NCI-H345 (cell line): ENCODE results near the gene TAOK2.

Experiments used
- DNase-seq: peaks from one replicate; lab custom pipeline; 2025; lab: John Stamatoyannopoulos, UW

The TAOK2 gene

DNA sequence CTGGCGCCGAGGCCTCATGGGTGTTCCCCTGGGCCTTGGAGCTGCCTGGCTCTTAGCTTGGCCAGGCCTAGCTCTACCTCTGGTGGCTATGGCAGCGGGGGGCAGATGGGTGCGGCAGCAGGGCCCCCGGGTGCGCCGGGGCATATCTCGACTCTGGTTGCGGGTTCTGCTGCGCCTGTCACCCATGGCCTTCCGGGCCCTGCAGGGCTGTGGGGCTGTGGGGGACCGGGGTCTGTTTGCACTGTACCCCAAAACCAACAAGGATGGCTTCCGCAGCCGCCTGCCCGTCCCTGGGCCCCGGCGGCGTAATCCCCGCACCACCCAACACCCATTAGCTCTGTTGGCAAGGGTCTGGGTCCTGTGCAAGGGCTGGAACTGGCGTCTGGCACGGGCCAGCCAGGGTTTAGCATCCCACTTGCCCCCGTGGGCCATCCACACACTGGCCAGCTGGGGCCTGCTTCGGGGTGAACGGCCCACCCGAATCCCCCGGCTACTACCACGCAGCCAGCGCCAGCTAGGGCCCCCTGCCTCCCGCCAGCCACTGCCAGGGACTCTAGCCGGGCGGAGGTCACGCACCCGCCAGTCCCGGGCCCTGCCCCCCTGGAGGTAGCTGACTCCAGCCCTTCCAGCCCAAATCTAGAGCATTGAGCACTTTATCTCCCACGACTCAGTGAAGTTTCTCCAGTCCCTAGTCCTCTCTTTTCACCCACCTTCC lies 13.9 kb downstream of the TAOK2 start:
- DNase-seq: no peak

DNA sequence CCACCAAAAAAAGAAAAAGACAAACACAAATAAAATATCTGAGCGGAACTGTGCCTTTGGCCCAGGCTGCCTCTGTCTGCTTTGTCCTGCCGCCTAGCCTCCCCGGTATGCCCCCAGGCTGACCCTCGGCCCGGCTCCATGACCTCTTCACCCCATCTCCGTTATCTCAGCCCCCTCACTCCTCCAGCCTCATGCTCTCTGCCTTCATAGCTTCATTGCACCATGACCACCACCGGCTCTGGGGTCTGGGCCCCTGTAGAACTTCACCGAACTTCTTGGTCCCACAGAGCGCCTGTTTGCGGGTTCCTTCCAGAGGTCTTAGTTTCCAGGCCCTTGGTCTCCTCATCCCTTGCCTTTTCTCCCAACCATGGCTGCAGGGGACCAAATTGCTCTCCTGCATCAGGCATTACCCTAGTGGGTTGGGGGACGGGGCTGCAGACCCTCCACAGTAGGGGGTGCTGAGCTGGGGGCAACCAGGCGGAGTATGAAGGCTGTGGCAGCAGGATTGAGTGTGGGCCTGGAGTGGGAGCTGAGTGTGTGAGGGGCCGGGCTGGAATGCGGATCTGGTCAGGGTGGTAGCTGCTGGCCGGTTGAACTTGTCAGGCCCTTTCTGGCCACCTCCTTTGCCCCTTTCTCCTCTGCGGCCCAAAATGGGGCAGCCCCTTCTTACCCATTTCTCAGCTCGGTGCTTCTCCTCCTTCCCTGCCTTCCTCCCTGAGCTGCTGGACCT lies 14.8 kb downstream of the TAOK2 start:
- no peak for DNase-seq

DNA sequence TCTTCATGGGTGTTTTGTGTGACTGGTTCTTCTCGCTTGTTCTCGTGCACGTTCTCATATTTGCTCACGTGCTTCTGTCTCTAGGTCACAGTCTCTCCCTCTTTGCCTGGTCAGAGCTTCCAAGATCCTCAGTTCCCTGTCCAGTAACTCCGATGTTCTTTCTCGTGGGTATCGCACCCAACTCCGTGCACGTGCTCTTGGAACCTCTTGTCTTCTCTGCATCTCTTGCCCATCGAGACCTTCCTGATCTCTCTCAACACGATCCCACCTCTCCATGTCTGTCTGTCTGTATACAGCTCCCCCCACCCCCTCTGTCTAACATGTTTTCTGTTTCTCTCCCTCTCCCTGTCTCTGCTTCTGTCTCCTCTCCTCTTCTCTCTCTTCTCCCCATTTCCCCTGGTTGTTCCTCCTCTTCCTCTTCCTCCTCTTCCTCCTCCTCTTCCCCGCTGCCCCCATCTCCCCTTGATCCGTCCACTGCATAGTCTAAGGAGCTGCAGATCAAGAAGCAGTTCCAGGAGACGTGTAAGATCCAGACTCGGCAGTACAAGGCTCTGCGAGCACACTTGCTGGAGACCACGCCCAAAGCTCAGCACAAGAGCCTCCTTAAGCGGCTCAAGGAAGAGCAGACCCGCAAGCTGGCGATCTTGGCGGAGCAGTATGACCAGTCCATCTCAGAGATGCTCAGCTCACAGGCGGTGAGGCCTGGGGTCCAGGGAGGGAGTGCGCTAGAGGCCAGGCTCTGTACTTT lies 15.6 kb downstream of the TAOK2 start:
- DNase-seq: no peak

DNA sequence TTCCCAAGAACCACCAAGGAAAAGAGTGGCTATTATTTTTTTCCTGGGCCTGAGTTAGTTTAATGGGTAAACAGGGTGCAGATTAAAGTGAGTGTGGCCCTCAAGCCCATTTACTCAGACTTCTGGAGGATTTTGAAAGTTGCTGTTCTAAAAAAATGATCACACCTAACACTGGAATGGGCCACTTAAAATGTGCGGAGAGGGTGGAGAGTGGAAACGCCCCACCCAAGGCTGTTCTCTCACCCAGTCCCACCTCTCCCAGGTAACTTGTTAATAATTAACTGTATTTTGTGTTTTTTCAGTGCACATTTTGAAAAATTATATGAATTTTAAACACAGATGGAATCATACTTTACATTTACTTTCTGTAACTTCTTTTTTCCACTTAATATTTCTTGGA lies 16.4 kb downstream of the TAOK2 start:
- no peak for DNase-seq

DNA sequence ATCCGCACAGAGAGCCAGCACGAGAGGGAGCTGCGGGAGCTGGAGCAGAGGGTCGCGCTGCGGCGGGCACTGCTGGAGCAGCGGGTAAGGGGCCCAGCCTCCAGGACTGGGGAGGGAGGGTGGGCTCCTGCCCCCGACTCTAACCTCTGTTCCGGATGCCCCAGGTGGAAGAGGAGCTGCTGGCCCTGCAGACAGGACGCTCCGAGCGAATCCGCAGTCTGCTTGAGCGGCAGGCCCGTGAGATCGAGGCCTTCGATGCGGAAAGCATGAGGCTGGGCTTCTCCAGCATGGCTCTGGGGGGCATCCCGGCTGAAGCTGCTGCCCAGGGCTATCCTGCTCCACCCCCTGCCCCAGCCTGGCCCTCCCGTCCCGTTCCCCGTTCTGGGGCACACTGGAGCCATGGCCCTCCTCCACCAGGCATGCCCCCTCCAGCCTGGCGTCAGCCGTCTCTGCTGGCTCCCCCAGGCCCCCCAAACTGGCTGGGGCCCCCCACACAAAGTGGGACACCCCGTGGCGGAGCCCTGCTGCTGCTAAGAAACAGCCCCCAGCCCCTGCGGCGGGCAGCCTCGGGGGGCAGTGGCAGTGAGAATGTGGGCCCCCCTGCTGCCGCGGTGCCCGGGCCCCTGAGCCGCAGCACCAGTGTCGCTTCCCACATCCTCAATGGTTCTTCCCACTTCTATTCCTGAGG lies 17.4 kb downstream of the TAOK2 start:
- no peak for DNase-seq

DNA sequence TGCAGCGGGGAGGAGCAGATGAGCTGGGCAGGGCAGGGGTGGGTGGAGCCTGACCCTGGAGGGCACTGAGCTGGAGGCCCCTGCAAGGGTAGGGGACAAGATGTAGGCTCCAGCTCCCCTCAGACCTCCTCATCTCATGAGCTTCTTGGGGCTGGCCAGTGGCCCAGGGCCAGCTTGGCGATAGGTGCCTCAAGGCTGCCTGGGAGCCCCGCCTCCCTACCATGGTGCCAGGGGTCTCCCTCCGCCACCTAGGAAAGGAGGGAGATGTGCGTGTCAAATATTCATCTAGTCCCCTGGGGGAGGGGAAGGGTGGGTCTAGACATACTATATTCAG lies 17.9 kb downstream of the TAOK2 start:
- no peak for DNase-seq

DNA sequence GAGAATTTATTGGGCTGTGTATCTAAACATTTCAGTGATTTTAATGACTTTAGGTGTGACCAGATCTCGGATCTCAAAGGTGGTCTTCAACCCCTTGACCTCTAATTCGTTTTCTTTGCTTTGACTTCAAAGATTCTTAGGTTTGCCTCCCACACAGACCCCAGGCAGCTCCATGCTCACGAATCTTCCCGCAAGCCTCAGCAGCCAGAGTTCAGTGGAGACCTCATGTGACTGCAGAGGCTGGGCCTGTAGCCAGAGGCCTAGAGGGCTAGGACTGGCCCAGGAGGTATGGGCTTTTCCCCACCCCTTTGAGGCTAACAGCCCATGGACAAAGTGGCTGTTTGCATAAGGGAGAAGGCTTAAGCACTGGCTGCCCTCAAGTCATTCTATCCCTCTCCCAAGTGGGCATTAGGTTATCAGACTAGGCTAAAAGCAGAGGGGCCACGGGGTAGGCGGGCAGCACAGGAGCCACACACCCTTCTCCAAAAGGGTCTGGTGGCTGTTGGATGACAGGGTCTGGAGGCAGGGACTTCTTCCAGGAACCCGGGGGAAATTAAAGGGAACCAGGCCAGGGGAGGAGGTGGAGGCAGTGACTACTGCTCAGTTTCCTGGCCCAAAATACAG lies 18.8 kb downstream of the TAOK2 start:
- DNase-seq: no peak

DNA sequence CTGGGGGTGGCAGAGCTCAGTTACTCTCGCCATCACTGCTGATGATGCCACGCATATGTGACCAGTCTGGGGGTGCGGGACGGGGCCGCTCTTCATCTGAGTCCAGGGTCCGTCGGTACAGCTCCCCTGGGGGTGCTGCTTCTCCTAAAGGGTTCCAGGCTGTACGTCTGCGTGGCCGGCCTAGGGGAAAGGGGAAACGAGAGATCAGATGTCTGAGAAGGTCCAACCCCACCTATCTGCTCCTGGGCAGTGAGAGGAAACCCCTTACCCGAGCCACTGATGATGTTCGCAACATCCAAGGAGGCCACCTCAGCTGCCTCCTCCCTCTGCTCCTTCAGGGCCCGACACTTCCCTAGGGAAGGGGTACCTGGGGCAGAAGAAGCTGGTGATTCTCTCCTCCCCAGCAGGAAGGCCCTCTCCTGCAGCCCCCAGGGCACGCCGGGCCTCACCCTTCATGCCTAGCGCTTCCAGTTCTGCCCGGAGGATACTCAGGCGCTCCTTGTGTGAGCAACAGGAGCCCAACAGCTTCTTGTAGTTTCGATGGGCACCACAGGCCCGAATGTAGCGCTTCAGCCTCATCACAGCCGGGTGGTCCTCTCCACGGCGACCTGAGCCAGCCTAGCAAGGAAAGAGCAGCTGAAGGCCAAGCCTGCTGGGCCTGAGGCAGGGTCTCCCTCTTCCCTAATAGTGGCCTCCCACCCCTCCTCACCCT lies 19.7 kb downstream of the TAOK2 start:
- no peak for DNase-seq

DNA sequence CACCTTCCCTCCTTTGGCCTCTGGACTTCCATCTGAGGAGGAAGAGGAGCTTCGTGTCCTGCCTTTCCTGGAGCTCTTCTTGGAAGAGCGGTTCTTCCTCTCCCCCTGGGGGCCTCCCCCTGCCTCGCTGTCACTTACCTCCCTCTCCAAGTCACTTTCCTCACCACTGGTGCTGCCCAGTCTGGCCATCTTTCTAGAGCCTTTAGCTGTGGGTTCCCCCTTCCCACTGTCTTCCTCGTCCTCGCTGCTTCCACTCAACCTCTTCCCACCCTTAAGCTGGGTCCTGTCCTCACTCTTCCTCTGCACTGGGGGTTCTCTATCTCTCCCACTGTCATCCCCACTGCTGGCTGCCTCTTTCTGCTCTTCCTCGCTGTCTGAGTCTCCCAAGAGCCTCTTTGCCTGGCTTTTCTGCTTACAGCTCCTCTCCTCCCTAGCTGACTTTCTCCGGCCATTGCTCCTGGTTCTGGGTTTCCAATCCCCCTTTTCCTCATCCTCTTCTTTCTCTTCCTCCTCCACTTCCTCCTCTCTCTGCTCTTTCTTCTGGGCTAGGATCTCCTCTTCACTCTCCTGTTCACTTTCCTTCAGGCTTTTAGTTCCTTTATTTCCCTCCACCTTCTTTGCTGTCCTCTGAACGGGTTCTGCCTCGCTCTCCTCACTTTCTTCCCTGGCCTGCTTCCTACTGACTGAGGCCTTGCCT lies 20.4 kb downstream of the TAOK2 start:
- no peak for DNase-seq

DNA sequence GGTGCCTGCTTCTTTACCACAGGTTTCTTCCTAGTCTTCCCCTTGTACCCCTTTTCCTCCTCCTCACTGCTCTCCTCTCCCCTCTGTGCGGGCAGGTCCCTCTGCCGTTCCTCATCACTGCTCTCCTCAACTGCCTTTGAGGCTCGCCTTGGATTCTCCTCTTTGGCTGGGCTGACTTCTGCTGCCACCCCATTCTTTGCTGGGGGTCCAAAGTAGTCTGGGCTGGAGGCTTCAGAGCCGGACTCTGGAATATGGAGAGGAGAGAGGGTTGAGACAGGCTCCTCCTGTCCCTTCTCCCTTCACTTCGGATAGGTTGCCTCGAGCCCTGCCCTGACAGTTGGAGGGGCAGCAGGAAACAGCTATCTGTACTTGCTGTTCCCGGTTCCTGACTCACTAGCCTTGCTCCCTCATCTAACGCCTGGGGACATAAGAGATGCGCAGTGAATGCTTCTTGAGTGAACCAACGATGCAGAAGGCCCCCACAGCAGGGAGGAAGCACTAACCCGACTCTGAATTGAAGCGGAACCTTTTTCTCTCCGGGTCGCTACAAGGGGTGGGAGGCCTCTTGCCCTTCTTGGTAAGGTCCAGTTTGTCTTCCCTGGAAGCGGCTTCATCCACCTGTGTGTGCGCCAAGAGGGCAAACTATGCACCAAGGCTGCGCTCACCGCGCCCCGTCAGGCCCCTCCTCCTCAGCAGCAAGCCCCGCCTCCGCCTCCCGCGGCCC lies 21.1 kb downstream of the TAOK2 start:
- no peak for DNase-seq

DNA sequence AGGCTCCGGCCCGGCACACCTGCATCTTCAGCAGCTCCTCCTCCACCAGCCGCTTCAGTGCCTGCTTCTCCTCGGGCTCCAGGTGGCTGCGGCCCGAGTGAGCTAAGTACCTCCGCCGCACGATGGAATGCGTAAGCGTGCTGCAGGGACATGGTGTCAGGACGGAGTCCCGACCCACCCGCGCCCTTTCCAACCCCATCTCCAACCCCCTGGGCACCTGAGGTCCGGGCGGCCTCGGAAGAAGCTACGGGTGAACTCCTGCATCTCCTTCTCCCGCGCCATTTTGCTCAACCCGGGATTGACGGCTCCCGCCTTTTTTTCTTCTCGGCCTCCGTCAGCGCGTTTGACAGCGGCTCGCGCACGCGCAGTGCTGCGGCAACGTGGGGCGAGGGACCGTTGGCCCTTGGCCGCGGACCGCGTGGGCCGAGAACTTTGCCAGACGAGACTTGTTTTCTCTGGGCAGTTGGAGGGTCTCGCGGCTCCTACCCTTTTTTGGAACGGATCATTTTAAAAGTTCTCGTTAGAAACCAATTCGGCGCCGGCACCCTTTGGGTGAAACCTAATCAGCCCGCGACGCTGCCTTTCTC lies 21.7 kb downstream of the TAOK2 start, which contains the start of gene HIRIP3:
Gene HIRIP3, minus strand, starts transcription at position 294 of the 587 bp plus-strand sequence. Its CDS starts 12 bp downstream, at position 282.
- DNase-seq: peak; percentile 95

DNA sequence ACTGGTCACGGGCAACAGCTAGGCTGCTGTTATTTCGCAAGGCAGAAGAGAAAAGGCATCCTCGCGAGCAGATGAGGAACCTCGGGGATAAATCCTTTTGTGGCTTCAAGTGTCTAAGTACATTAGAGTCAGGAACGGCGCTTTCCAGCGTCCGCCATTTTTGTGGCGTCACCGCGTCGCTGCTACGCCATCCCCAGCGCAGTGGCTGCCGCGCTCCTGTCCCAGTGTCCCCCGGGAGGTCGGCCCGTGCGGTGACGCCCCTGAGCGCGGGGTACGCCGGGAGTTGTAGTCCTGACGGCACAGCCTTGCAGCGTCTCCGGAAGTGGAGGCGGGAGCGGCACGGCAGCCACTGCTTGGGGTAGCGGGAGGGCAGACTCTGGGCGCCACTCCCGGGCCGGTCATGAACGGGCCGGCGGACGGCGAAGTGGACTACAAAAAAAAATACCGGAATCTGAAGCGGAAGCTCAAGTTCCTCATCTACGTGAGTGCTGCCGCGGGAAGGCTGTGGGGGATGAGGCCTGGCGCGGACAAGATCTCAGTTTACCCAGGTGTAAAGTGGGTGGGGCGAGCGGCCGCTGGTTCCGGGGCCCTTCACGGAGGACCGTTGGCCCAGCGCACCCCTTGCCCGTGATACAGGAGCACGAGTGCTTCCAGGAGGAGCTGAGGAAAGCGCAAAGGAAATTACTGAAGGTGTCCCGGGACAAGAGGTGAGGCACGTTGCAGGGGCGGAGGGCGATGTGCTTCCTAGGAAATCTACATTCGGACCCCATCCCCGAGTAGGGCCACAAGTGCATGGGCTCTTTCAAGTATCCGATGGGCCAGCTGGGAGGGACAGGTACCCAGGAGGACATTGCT lies 22.5 kb downstream of the TAOK2 start, which contains the start of gene INO80E:
Gene INO80E, plus strand, starts transcription at position 331 of the 855 bp plus-strand sequence. Its CDS starts 70 bp downstream, at position 401.
- peak; percentile 100 for DNase-seq

DNA sequence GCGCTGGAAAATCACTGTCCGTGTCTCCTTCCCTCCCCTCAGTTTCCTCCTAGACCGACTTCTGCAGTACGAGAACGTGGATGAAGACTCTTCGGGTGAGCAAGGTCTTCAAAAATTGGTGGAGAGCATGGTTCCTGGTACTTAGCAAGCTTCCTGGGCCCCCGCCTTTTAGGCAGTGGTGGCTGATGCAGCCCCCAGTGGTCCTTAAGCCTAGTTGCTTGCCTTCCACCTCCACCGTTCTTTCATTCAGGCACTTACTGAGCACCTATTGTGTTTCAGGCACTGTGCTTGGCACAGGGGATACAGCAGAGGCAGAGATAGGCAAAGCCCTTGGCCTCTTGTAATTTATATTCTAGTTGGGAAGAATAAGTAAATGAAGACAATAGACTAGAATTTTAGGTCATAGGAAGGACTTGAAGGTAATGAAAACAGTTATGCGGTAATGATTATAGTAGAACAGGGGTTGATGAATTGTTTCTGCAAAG lies 23.1 kb downstream of the TAOK2 start:
- no peak for DNase-seq

DNA sequence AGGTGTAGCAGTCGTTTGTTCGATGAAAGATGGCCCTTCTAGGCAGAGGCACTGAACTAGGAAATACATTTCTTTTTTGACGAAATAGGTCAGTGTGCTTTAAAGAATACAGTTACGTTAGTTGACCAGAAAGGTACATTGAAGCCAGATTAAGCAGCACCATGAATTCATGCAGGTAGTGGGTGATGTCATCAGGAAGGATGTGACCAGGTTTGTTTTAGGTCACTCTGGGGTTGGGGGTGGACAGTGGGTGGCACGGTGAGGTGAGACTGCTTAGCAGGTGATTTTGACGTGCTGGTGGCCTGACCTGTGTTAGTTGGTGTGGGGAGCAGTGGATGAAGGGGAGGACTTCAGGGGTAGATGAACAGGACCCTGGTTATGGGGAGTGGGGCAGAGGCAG lies 25.9 kb downstream of the TAOK2 start:
- no peak for DNase-seq

DNA sequence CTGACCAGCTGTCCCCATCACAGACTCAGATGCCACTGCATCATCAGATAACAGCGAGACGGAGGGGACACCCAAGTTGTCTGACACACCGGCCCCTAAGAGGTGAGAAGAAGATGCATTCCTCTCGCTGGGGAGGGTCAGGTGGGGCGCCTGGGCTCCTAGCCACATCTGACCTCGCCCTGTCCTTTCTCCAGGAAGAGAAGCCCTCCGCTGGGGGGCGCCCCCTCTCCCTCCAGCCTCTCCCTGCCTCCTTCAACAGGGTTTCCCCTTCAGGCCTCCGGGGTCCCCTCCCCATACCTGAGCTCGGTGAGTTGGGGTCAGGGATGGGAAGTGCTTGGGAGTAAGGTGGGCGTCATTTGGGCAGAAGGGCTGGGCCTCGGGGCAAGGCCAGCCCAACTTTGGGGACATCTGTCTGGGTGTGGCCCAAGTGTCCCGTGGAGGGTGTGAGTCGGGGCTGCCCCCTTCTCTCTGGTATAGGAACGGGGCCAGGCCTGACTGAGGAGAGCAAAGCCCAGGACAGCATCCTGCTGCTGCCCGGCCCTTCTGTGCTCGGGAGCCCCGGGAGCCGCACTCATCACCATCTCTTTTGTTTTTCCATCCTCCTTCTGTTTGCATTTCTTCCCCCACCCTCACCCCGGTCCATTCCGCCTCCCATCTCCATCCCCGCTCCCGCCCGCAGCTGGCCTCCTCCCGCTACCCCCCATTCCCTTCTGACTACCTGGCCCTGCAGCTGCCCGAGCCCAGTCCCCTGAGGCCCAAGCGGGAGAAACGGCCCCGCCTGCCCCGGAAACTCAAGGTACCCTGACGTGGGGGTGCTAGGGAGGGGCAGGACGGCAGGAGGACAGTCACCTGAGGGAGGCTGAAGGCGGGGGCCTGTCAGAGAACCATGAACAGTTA lies 27.3 kb downstream of the TAOK2 start:
- no peak for DNase-seq

DNA sequence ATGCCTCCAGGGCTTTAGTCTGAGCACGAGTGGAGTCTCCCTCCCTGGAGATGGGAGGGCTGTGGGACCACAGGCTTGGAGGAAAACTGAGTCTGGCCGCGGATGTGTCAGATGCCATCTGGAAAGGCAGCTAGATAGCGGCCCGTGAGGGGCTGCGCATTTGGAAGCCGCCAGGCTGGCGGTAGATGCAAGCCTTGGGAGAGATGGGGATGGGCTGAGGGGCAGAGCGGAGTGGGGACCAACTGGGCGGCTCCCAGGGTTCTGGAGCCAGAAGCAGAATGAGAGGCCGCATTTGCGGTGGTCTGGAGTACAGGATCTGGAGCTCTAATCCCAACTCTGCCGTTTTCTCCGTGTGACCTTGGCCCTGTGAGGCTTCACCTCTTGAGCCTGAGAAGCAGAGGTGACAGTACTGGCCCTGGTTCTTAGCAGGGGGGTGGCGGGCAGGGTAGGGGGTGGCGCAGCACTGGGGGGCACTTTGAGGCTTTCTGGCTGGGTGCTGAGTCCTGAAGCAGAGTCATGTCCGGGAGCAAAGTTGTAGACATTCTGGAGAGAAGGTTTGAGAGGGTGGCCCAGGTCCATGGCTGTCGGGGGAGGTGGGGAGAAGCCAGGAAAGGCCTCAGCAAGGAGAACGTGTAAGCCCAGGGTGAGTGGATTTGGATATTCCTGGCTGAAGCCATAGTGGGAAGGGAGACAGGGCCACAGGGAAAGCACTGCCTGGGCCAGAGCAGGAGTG lies 29.1 kb downstream of the TAOK2 start:
- no peak for DNase-seq
